Karpas-422 (cell line): ENCODE measurements around the gene WAPL. TPM values are rescaled to one million over a fixed set of nuclear protein-coding genes. Genes with fewer than 3 reads are reported as not detected.
A peak's percentile ranks its signal among the peaks of the same experiment; 100 is the strongest.

ENCODE experiments used
- DNase-seq: peaks from one replicate; pipeline ENCODE4 v3.0.0-alpha.2; 2015
- H2AFZ ChIP-seq: fragments of 200-600 bp; sonication (generic); 2 replicates; pipeline ENCODE4 v1.6.1; 2014; ENCODE audit warnings: antibody characterized with exemption, low read length, mixed read lengths
- H3K27ac ChIP-seq: fragments of 200-600 bp; sonication (generic); 2 replicates; pipeline ENCODE4 v1.5.1; 2014; ENCODE audit warnings: mild to moderate bottlenecking, low read length, moderate library complexity
- H3K27me3 ChIP-seq: fragments of 200-600 bp; sonication (generic); 2 replicates; pipeline ENCODE4 v1.6.1; 2014; ENCODE audit warnings: low read length, mixed read lengths
- H3K36me3 ChIP-seq: fragments of 200-600 bp; sonication (generic); 2 replicates; pipeline ENCODE4 v1.6.1; 2014; ENCODE audit warnings: low read length, mixed read lengths; ENCODE audit not compliant: insufficient read depth
- H3K4me1 ChIP-seq: fragments of 200-600 bp; sonication (generic); 2 replicates; pipeline ENCODE4 v1.6.1; 2014; ENCODE audit warnings: mild to moderate bottlenecking, low read length, mixed read lengths
- H3K4me2 ChIP-seq: fragments of 200-600 bp; sonication (generic); 2 replicates; pipeline ENCODE4 v1.6.1; 2014; ENCODE audit warnings: low read length, low read depth, mild to moderate bottlenecking; ENCODE audit not compliant: poor library complexity, severe bottlenecking
- H3K4me3 ChIP-seq: fragments of 200-600 bp; sonication (generic); 2 replicates; pipeline ENCODE4 v1.5.1; 2014; ENCODE audit warnings: mild to moderate bottlenecking, antibody characterized with exemption, low read length, mixed read lengths
- H3K79me2 ChIP-seq: fragments of 200-600 bp; sonication (generic); 2 replicates; pipeline ENCODE4 v1.6.1; 2014; ENCODE audit warnings: mild to moderate bottlenecking, low read length, mixed read lengths
- H3K9ac ChIP-seq: fragments of 200-600 bp; sonication (generic); 2 replicates; pipeline ENCODE4 v1.6.0; 2014; ENCODE audit warnings: low read length
- H3K9me2 ChIP-seq: fragments of 200-600 bp; sonication (generic), shearing (Covaris generic); replicated peaks from 2 replicates; pipeline ENCODE4 v1.6.0; 2014; ENCODE audit warnings: mild to moderate bottlenecking, low read length, moderate library complexity; ENCODE audit not compliant: insufficient read depth
- H3K9me3 ChIP-seq: fragments of 300-700, 200-600 bp; sonication (generic); 2 replicates; pipeline ENCODE4 v1.6.1; 2014; ENCODE audit warnings: low read length, mixed read lengths
- H4K20me1 ChIP-seq: fragments of 200-600 bp; sonication (generic); 2 replicates; pipeline ENCODE4 v1.6.1; 2014; ENCODE audit warnings: mild to moderate bottlenecking, antibody characterized with exemption, low read length, low read depth; ENCODE audit not compliant: insufficient read depth
- total RNA-seq: library from RNA; depleted of rRNA; stranded (reverse); fragments of >200 nt; shearing (Covaris generic); gene quantifications from 2 replicates; pipeline ENCODE4 v1.2.3, GENCODE V29; 2014; ENCODE audit warnings: low replicate concordance

WAPL gene
- total RNA-seq, 1 experiment from 2014 or later: 30.5 TPM

DNA sequence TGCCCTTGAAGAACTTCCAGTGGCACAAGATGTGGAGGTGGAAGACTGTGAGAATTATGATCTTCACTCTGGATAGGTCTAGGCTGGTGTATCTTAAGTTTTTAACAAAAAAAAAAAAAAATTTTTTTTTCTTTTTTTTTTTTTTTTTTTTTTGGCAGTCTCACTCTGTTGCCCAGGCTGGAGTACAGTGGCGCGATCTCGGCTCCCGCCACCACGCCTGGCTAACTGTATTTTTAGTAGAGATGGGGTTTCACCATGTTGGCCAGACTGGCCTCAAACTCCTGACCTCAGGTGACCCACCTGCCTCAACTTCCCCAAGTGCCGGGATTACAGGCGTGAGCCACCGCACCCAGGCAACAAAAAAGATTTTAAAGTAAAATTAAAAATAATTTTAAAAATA is 37.9 kb downstream of the WAPL start:
- no peak for DNase-seq
- Histone ChIP-seq H4K20me1 (no peaks in the 10 kb centered on the region), H3K36me3 (no peaks in the 10 kb centered on the region), H3K79me2 (peaks cover 55% of the 10 kb centered on the region), H3K9ac (no peak overlapping the region), H3K9me3 (no peaks in the 10 kb centered on the region), H3K4me2 (no peak overlapping the region), H3K27me3 (no peaks in the 10 kb centered on the region), H2AFZ (no peak overlapping the region), H3K9me2 (no peaks in the 10 kb centered on the region), H3K27ac (no peak overlapping the region), H3K4me3 (no peak overlapping the region), H3K4me1 (peaks cover 5% of the 10 kb centered on the region; the same call in 1 of the 2 replicates)

DNA sequence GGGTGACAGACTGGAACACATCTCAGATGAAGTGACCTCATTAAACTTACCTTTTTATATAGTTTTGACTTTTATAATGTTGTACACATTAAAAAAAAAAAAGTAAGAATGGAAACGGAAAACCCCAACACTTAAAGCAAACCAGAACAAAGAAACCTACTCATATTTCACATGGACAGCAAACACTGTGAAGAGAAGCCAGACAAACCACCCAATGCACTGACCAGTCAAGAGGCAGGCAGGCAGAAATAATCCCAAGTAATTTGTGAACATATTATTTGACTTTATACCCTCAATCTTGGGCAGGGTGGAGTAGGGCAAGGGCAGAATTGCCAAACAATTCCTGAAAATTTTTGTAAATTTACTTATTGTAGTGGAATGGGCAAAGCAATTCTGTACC is 39.8 kb downstream of the WAPL start:
- H3K79me2 ChIP-seq: peaks cover 43% of the 10 kb centered on the region
- H4K20me1 ChIP-seq: no peaks in the 10 kb centered on the region
- H3K4me3 ChIP-seq: no peak overlapping the region
- H3K9me2 ChIP-seq: no peaks in the 10 kb centered on the region
- no peak overlapping the region for H3K9ac ChIP-seq
- H3K9me3 ChIP-seq: no peaks in the 10 kb centered on the region
- no peaks in the 10 kb centered on the region for H3K27me3 ChIP-seq
- DNase-seq: no peak
- no peak overlapping the region for H3K4me2 ChIP-seq
- no peaks in the 10 kb centered on the region for H3K36me3 ChIP-seq
- no peak overlapping the region for H2AFZ ChIP-seq
- H3K4me1 ChIP-seq: peaks cover 5% of the 10 kb centered on the region; the same call in 1 of the 2 replicates
- H3K27ac ChIP-seq: no peak overlapping the region

GRCh38 chr10:86480571-86480970 is 41.0 kb downstream of the WAPL start:
- H3K79me2 ChIP-seq: peaks cover 35% of the 10 kb centered on the region
- no peak overlapping the region for H2AFZ ChIP-seq
- no peak overlapping the region for H3K4me3 ChIP-seq
- H3K4me1 ChIP-seq: peaks cover 5% of the 10 kb centered on the region; the same call in 1 of the 2 replicates
- H3K9ac ChIP-seq: no peak overlapping the region
- peak overlapping the region; percentile 26; the same call in 1 of the 2 replicates for H3K27ac ChIP-seq
- no peaks in the 10 kb centered on the region for H3K27me3 ChIP-seq
- no peaks in the 10 kb centered on the region for H3K9me2 ChIP-seq
- no peak overlapping the region for H3K4me2 ChIP-seq
- no peaks in the 10 kb centered on the region for H3K9me3 ChIP-seq
- no peaks in the 10 kb centered on the region for H3K36me3 ChIP-seq
- DNase-seq: no peak
- no peaks in the 10 kb centered on the region for H4K20me1 ChIP-seq

- H3K27me3 ChIP-seq: no peaks in the 10 kb centered on the region
- no peaks in the 10 kb centered on the region for H3K9me3 ChIP-seq
- H3K4me3 ChIP-seq: no peak overlapping the region
- no peak overlapping the region for H2AFZ ChIP-seq
- no peaks in the 10 kb centered on the region for H3K9me2 ChIP-seq
- H3K27ac ChIP-seq: no peak overlapping the region
- H3K9ac ChIP-seq: no peak overlapping the region
- H4K20me1 ChIP-seq: no peaks in the 10 kb centered on the region
- peaks cover 24% of the 10 kb centered on the region; the same call in 1 of the 2 replicates for H3K79me2 ChIP-seq
- DNase-seq: no peak
- H3K4me2 ChIP-seq: no peak overlapping the region
- peaks cover 18% of the 10 kb centered on the region for H3K4me1 ChIP-seq
- H3K36me3 ChIP-seq: peaks cover 3% of the 10 kb centered on the region
Observed at GRCh38 chr10:86472061-86472460, 49.5 kb downstream of the WAPL start.

GRCh38 chr10:86461963-86462804 is 59.4 kb downstream of the WAPL start:
- Histone ChIP-seq H3K9me2 (no peaks in the 10 kb centered on the region; the same call in 1 of the 2 replicates), H3K27ac (no peak overlapping the region), H3K9me3 (no peaks in the 10 kb centered on the region), H3K27me3 (no peaks in the 10 kb centered on the region), H3K79me2 (no peaks in the 10 kb centered on the region; the same call in 1 of the 2 replicates), H3K4me3 (no peak overlapping the region), H4K20me1 (no peaks in the 10 kb centered on the region), H3K9ac (no peak overlapping the region), H3K36me3 (peaks cover 12% of the 10 kb centered on the region; the same call in 1 of the 2 replicates), H2AFZ (no peak overlapping the region), H3K4me1 (no peaks in the 10 kb centered on the region), H3K4me2 (no peak overlapping the region)
- DNase-seq: no peak

- Histone ChIP-seq H3K9me2 (no peaks in the 10 kb centered on the region), H3K4me3 (no peak overlapping the region), H3K36me3 (peaks cover 26% of the 10 kb centered on the region; the same call in 1 of the 2 replicates), H2AFZ (no peak overlapping the region), H3K4me2 (no peak overlapping the region), H3K9me3 (no peaks in the 10 kb centered on the region), H3K27me3 (no peaks in the 10 kb centered on the region), H3K79me2 (no peaks in the 10 kb centered on the region), H3K27ac (no peak overlapping the region), H4K20me1 (no peaks in the 10 kb centered on the region), H3K4me1 (peaks cover 9% of the 10 kb centered on the region), H3K9ac (no peak overlapping the region)
- DNase-seq: no peak
Observed at GRCh38 chr10:86451604-86451960, 70.0 kb downstream of the WAPL start.

DNA sequence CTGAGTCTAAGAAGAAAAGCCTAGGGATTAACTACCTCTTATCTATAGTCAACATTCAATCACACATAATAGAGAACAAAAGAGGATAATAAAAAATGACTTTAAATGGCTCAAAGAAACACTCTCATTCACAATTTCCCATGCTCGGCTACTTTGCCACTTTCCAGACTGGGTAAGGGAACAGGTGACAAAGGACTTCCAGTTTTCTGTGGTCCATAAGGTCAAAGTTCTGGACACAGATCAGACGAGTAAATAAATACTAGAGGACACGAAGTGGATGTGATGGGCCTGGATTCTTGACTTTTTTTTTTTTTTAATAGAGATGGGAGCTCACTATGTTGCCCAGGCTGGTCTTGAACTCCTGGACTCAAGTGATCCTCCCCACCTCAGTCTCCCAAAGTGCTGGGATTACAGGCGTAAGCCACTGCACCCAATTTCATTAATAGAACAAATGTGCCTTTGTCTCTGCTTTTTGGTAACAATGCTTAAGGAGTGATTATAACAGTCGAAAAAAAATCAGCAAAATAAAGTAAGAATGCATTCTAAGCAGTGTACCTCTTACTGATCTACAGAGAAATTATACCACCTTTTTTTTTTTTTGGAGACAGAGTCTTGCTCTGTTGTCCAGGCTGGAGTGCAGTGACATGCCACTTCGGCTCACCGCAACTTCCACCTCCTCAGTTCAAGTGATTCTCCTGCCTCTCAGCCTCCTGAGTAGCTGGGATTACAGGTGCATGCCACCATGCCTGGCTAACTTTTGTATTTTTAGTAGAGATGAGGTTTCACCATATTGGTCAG is 70.6 kb downstream of the WAPL start:
- H2AFZ ChIP-seq: no peak overlapping the region
- H4K20me1 ChIP-seq: no peaks in the 10 kb centered on the region
- no peak overlapping the region for H3K4me2 ChIP-seq
- H3K27ac ChIP-seq: no peak overlapping the region
- peaks cover 26% of the 10 kb centered on the region; the same call in 1 of the 2 replicates for H3K36me3 ChIP-seq
- H3K9me3 ChIP-seq: no peaks in the 10 kb centered on the region
- H3K4me3 ChIP-seq: no peak overlapping the region
- H3K27me3 ChIP-seq: no peaks in the 10 kb centered on the region
- no peak for DNase-seq
- no peaks in the 10 kb centered on the region for H3K79me2 ChIP-seq
- no peaks in the 10 kb centered on the region for H3K9me2 ChIP-seq
- no peak overlapping the region for H3K9ac ChIP-seq
- peaks cover 9% of the 10 kb centered on the region for H3K4me1 ChIP-seq

- no peak overlapping the region for H3K4me2 ChIP-seq
- H4K20me1 ChIP-seq: no peaks in the 10 kb centered on the region
- no peaks in the 10 kb centered on the region for H3K9me3 ChIP-seq
- no peaks in the 10 kb centered on the region for H3K79me2 ChIP-seq
- H2AFZ ChIP-seq: no peak overlapping the region
- no peak overlapping the region for H3K4me3 ChIP-seq
- no peak overlapping the region for H3K9ac ChIP-seq
- peaks cover 26% of the 10 kb centered on the region; the same call in 1 of the 2 replicates for H3K36me3 ChIP-seq
- H3K27ac ChIP-seq: peak overlapping the region; percentile 41; the same call in 1 of the 2 replicates
- H3K9me2 ChIP-seq: no peaks in the 10 kb centered on the region
- H3K4me1 ChIP-seq: peaks cover 9% of the 10 kb centered on the region
- no peak for DNase-seq
- no peaks in the 10 kb centered on the region for H3K27me3 ChIP-seq
Observed at GRCh38 chr10:86449926-86450558, 71.5 kb downstream of the WAPL start.
